VCaP (cell line): ENCODE data around the gene EZR.
"Not testable (repeated sequence)": the region's sequence is repeated elsewhere in the genome, so short reads cannot be mapped to it uniquely, and the experiment has no call there.

Experiments
- H3K27ac ChIP-seq: fragments of 450-650 bp; 2 replicates; pipeline ENCODE4 v1.5.1; 2017
- CTCF ChIP-seq: fragments of 450-650 bp; conservative IDR thresholded peaks from 2 replicates; pipeline ENCODE4 v1.5.1; 2017; ENCODE audit warnings: mild to moderate bottlenecking, moderate library complexity

Gene EZR

DNA sequence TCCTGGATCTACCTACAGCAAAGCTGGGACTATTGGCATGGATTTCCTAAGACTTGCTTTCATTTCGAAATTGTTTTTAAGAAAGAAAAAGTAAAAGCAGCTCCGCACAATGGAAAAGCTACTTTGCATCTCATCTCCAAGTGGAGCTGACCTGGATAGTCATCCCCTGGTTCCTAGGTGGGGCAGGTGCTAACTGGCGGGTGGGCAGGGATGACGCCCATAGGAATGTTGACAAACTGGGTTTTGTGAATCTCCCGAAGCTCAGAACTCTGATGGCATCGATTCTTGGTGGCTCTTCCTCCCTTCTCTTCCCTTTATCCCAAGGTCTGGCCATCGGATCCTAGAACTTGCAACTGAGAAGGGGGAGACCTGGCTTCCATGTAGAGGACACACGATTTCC lies 12.4 kb upstream of the EZR start:
- TF ChIP-seq CTCF: no peak
- H3K27ac ChIP-seq: no peak overlapping the region

GRCh38 chr6:158830736-158831135 lies 11.6 kb upstream of the EZR start:
- H3K27ac ChIP-seq: no peak overlapping the region
- no peak for TF ChIP-seq CTCF

- TF ChIP-seq CTCF: no peak
These were observed 9.6 kb upstream of the EZR start for GRCh38 chr6:158828807-158829206.

GRCh38 chr6:158826819-158827501 lies 7.8 kb upstream of the EZR start:
- H3K27ac ChIP-seq: no peak overlapping the region
- no peak for TF ChIP-seq CTCF

More at GRCh38 chr6:158828807-158829206, 9.6 kb upstream of the EZR start:
- H3K27ac ChIP-seq: no peak overlapping the region

DNA sequence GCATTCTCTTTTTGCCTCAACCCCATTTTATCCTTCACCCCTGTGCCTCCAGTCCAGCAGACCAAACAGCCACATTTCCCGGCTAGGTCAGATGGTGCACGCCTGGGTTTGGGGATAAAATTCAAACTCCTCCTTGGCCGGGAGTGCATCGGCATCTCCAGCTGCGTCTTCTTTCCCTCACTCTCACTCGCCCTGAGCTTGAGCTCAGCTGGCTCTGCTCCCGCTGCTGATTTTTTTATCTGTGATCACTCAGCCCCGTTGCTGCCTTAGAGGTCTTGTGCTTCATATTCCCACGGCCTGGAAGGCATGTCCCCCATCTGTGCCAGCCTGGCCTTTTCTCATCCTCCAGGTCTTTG lies 6.8 kb upstream of the EZR start:
- H3K27ac ChIP-seq: no peak overlapping the region
- no peak for TF ChIP-seq CTCF

GRCh38 chr6:158825038-158825950 lies 6.1 kb upstream of the EZR start:
- TF ChIP-seq CTCF: no peak
- H3K27ac ChIP-seq: no peak overlapping the region

DNA sequence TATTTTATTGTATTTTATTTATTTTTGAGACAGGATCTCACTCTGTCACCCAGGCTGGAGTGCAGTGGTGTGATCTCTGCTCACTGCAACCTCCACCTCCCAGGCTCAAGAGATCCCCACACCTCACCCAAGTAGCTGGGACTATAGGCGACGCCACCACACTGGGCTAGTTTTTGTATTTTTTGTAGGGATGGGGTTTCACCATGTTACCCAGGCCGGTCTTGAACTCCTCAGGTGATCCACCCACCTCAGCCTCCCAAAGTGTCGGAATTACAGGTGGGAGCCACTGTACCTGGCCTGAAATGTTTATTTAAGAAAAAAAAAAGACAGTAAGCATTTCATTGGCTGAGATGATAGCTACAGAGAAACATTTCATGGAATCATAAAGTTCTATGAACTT lies 4.4 kb upstream of the EZR start:
- H3K27ac ChIP-seq: not testable (repeated sequence)
